ENCODE data around the gene PLK2. TPM values are rescaled to one million over a fixed set of nuclear protein-coding genes. Genes with fewer than 3 reads are reported as not detected.

PLK2 gene
- polyA plus RNA-seq, 3 donors = 3.4 to 17.0 (median 4.5) TPM

- H3K79me2 ChIP-seq (ENCODE audit: insufficient read depth, low read length) = no peaks in the 10 kb centered on the region
- no peaks in the 10 kb centered on the region for H3K27me3 ChIP-seq (ENCODE audit: control insufficient read depth in 2 of 2, insufficient read depth in 2 of 2, low read length in 2 of 2)
- intact Hi-C loops (cut with micrococcal nuclease) = loop anchor here in 1 of 2 donors (10.0 kb wide), 1 partner anchor 1562 kb away; the partner anchor contains the start of gene SETD9
- no peak overlapping the region for H3K4me2 ChIP-seq (replicated peaks; ENCODE audit: extremely low read depth, low read length, poor library complexity, severe bottlenecking)
- H4K20me1 ChIP-seq (ENCODE audit: insufficient read depth, low read length) = no peaks in the 10 kb centered on the region
- 0% methylated on average over 2 of the region's 4 CpGs for WGBS (ENCODE audit: insufficient coverage)
- H3K36me3 ChIP-seq (replicated peaks in 1 of 2; ENCODE audit: control insufficient read depth in 1 of 2, insufficient read depth in 2 of 2, low read length in 2 of 2) = no peaks in the 10 kb centered on the region
- Mint-ChIP-seq H3K27me3 (ENCODE audit: low read depth in 3 of 3) (peaks cover 0 to 3% (median 2%) of the 10 kb centered on the region in 3 donors), H3K9me3 (no peaks in the 10 kb centered on the region), H3K27ac (peak overlapping the region in 3 of 7 donors; percentile 35 to 85 (median 71)), H3K4me1 (peaks cover 20% of the 10 kb centered on the region), H3K36me3 (no peaks in the 10 kb centered on the region), H3K4me3 (no peak overlapping the region)
- peaks cover 14 to 36% of the 10 kb centered on the region in 2 donors for H3K4me1 ChIP-seq (ENCODE audit: control insufficient read depth in 1 of 2, insufficient read depth in 2 of 2, low read length in 2 of 2)
- H2AFZ ChIP-seq (ENCODE audit: insufficient read depth, low read depth, low read length, poor library complexity, severe bottlenecking) = no peak overlapping the region
- H3K9me3 ChIP-seq (replicated peaks in 1 of 2; ENCODE audit: control insufficient read depth in 1 of 2, insufficient read depth in 1 of 2, low read length in 2 of 2) = no peaks in the 10 kb centered on the region
- no peak for TF ChIP-seq CTCF (IDR thresholded peaks at IDR 0.05)
- peak; percentile 54 to 80 (median 67) for DNase-seq
- H3K9ac ChIP-seq (ENCODE audit: insufficient read depth, low read length, poor library complexity, severe bottlenecking) = no peak overlapping the region
- H3K4me3 ChIP-seq (replicated peaks in 1 of 3; ENCODE audit: low read depth in 2 of 3, low read length in 3 of 3) = no peak overlapping the region
- H3K27ac ChIP-seq (ENCODE audit: low read depth in 1 of 2, low read length in 2 of 2) = no peak overlapping the region
These were observed 7.1 kb upstream of the PLK2 start for GRCh38 chr5:58466939-58467338.

GRCh38 chr5:58462623-58463230 lies 2.8 kb upstream of the PLK2 start:
- H3K27me3 ChIP-seq (ENCODE audit: control insufficient read depth in 2 of 2, insufficient read depth in 2 of 2, low read length in 2 of 2) = peaks cover 5 to 12% of the 10 kb centered on the region in 2 donors
- H3K9me3 Mint-ChIP-seq = peaks cover 0 to 3% (median 0%) of the 10 kb centered on the region in 7 donors
- no peaks in the 10 kb centered on the region for H3K79me2 ChIP-seq (ENCODE audit: insufficient read depth, low read length)
- H3K4me3 ChIP-seq (replicated peaks in 1 of 3; ENCODE audit: low read depth in 2 of 3, low read length in 3 of 3) = no peak overlapping the region
- no peaks in the 10 kb centered on the region for H4K20me1 ChIP-seq (ENCODE audit: insufficient read depth, low read length)
- H3K4me3 Mint-ChIP-seq = no peak overlapping the region
- H3K36me3 ChIP-seq (replicated peaks in 1 of 2; ENCODE audit: control insufficient read depth in 1 of 2, insufficient read depth in 2 of 2, low read length in 2 of 2) = no peaks in the 10 kb centered on the region
- no peaks in the 10 kb centered on the region for H3K9me3 ChIP-seq (replicated peaks in 1 of 2; ENCODE audit: control insufficient read depth in 1 of 2, insufficient read depth in 1 of 2, low read length in 2 of 2)
- H3K27ac Mint-ChIP-seq = no peak overlapping the region
- no peak overlapping the region for H3K9ac ChIP-seq (ENCODE audit: insufficient read depth, low read length, poor library complexity, severe bottlenecking)
- TF ChIP-seq CTCF (IDR thresholded peaks at IDR 0.05) = peak; percentile 73
- no peaks in the 10 kb centered on the region for H3K36me3 Mint-ChIP-seq
- H3K27me3 Mint-ChIP-seq (ENCODE audit: low read depth in 3 of 3) = peaks cover 9 to 19% (median 14%) of the 10 kb centered on the region in 3 donors
- peaks cover 22 to 41% of the 10 kb centered on the region in 2 donors for H3K4me1 ChIP-seq (ENCODE audit: control insufficient read depth in 1 of 2, insufficient read depth in 2 of 2, low read length in 2 of 2)
- no peak overlapping the region for H3K4me2 ChIP-seq (replicated peaks; ENCODE audit: extremely low read depth, low read length, poor library complexity, severe bottlenecking)
- no peak overlapping the region for H2AFZ ChIP-seq (ENCODE audit: insufficient read depth, low read depth, low read length, poor library complexity, severe bottlenecking)
- no CpG with 5 or more reads among the region's 4 CpGs for WGBS (ENCODE audit: insufficient coverage)
- H3K27ac ChIP-seq (ENCODE audit: low read depth in 1 of 2, low read length in 2 of 2) = no peak overlapping the region
- peaks cover 23% of the 10 kb centered on the region for H3K4me1 Mint-ChIP-seq
- intact Hi-C loops (cut with micrococcal nuclease) = loop anchor here (5.0 to 10.0 kb wide), 3 partner anchors 685 to 1558 kb away; partner anchors contain the start of gene SETD9 (in 1 of the 2)
- DNase-seq = peak; percentile 59 to 70 (median 64)

Data from CD14-positive monocyte (primary cell).